Stimulated activated CD8-positive, alpha-beta memory T cell treated with anti-CD3 and anti-CD28 coated beads, Interleukin-12 subunit alpha, Interleukin-12 subunit beta, amount 100 ng/mL, for 24 hours (primary cell): ENCODE data around the gene PTBP1.

Source experiments
- DNase-seq: peaks from one replicate; pipeline ENCODE4 v3.0.0-alpha.2; 2020; ENCODE audit errors: extremely low read depth

The PTBP1 gene

DNA sequence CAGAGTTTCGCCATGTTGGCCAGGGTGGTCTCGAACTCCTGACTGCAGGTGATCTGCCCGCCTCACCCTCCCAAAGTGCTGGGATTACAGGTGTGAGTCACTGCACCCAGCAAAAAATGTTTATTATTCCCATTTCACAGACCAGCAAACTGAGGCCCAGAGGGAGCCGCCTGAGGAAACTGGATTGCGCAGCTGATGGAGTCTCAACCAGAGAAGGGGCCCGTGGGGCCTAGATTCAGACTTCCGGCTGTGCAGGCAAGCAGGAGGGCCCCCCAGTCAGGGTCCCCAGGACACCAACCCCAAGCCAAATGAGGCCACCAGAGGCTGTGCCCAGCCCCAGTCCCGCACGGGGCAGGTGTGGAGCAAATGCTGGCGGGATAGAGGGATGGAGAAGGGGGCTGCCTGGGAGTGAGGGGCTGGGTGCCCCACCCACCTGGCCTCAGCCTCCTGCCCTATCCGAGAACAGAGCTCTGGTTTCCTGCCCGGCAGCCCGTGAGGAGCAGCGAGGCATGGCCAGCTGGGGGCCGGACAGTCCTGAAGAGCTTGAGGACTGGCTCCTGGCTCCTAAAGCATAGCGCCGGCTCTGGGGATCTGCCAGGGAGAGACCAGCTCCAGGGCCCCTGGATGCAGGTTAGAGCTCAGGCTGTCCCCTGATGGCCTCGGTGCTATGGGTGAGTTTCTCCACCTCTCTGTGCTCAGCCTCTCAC lies 24.4 kb upstream of the PTBP1 start:
- DNase-seq: no peak

DNA sequence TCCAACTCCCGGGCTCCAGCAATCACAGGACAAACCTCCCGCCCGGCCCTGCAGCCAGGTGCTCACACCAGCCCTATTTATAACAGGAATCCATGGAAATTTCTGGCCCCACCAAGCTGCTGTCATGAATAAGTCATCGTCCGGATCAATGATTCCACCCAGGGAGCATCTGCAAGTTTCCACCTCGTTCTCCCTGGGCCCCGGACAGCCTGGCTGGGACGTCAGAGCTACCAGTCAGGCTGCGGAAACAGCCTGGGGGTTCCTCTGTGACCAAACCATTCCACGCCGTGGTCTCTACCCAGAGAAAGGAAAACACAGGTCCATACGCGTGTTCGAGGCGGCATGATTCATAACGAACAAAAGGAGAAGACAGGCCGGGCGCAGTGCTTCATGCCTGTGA lies 20.7 kb upstream of the PTBP1 start:
- DNase-seq: no peak

DNA sequence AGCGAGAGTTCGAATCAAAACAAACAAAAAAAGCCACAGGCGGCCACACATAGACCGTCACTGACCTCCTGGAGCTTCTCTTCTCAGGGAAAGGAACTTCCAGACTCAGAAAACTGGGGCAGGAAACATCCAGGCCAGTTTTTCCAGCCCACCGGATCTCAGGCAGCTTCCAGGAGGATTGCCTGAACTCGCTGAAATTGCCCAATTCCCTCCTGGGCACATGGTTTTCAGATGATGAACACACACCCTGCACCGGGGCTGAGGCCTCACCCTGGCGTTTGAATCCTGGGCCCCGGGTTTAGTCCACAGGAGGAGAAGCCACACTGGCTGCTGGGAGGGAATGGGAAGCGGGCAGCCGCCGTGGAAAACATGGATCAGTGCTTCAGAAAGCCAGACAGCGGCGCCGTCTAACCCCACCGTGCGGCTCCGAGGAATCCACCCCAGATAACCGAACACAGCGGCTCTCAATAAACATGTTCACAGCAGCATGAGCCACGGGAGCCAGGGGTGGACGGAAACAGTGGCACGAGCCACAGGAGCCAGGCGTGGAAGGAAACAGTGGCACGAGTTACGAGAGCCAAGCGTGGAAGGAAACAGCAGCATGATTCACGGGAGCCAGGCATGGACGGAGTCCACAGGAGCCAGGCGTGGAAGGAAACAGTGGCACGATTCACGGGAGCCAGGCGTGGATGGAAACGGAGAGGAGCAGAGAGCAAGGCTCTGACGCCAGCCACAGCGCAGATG lies 18.2 kb upstream of the PTBP1 start:
- no peak for DNase-seq

DNA sequence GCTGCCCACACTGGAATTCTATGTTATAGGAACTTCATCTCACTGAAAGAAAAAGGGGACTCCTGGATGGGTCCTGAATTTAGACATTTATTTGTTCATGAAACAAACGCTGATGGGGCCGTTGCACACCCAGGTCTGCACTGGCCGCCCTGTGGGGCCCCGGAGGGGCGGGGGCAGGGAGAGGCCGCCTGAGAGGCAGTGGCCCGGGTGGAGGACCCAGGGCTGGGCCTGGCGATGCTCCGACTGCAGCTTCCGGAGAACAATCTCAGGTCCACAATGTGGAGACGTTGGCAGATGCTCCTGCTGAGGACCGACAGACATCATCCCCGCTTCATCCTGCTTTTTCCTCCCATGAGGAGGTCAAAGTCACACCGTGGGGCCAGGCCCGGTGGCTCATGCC lies 16.3 kb upstream of the PTBP1 start:
- no peak for DNase-seq

- no peak for DNase-seq
Observed at GRCh38 chr19:781800-782184, 15.5 kb upstream of the PTBP1 start.

DNA sequence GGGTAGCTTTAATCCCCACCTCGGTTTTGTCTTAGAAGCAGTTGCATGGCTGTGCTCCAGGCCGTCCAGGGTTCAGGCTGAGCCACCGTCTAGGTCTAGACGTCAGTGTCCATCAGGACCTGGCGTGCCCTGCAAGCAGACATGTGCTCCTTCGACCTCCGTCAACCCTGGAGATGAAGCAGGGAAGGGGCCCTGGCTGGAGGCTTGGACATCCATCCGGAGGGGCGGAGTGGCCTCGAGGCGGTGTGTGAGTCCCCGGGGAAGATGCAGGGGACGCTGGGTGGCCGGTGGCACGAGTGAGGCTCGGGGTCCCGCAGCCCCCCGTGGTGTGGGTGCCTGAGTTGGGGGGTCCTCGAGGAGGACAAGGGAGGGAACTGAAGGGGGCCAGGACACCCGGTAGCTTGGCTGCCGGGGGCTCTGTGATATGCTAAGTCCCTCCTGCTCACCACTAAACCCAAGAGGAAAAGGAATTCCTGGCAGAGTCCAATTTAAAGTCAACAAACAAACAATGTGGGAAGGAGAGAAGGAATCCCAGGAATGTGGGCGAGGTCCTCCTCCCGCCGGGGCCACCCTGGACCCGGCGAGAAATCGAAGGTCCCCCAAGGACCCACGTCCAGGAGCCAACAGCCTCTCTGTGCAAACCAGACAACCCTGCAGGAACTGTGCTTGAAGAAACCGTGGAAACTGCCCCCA lies 14.9 kb upstream of the PTBP1 start:
- DNase-seq: no peak

DNA sequence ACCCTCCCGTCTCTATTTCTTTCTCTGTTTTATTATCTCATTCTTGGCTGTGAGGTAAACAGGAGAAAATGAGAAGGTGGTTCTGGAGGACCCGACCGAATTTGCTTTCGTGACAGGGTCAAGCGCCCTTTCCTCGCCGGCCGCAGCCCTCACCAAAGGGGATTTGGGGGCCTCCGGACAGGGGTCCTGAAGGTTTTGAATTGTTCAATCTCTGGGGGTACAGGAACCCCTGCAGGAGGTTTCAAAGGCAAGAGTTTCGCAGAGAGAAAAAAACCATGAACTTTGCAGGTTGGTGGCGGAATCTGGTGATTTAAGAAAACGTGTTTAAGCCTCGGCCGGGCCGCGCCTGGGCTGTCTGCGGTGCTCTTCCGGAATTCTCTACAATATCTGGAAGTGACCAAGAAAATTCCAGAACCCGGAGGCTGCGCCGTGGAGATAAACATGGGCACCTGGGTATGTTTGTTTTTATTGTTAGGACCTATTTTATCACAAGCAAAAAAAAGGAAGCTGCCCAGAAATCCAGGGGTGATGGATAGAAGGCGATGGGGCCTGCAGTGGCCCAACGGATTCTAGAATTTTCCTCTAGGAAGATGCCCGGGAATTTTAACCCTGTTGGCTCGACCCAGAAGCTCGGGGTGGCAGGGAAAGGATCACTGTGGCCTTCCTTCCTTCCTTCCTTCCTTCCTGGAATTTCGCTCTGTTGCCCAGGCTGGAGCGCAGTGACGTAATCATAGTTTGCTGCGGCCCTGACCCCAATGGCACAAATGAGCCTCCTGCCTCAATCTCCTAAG lies 14.2 kb upstream of the PTBP1 start:
- DNase-seq: no peak

- DNase-seq: no peak
Observed at GRCh38 chr19:784541-784940, 12.7 kb upstream of the PTBP1 start.

DNA sequence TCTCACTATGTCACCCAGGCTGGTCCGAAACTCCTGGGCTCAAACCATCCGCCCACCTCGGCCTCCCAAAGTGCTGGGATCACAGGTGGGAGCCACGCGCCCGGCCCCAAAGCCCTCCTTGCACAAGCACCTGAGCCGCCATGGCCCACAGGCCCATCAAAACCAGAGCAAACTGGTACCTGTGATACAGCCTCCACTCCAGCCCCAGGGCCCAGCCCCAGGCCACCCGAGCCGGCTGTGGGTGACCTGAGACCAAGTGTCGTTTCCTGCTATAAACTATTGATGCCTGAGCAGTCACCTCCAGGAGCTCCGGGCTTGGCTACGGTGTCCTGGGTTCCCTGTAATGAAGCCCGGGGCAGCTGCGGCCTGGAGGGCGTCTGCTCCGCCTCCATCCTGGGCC lies 9.7 kb upstream of the PTBP1 start:
- no peak for DNase-seq

GRCh38 chr19:788686-788982 lies 8.6 kb upstream of the PTBP1 start:
- DNase-seq: no peak

DNA sequence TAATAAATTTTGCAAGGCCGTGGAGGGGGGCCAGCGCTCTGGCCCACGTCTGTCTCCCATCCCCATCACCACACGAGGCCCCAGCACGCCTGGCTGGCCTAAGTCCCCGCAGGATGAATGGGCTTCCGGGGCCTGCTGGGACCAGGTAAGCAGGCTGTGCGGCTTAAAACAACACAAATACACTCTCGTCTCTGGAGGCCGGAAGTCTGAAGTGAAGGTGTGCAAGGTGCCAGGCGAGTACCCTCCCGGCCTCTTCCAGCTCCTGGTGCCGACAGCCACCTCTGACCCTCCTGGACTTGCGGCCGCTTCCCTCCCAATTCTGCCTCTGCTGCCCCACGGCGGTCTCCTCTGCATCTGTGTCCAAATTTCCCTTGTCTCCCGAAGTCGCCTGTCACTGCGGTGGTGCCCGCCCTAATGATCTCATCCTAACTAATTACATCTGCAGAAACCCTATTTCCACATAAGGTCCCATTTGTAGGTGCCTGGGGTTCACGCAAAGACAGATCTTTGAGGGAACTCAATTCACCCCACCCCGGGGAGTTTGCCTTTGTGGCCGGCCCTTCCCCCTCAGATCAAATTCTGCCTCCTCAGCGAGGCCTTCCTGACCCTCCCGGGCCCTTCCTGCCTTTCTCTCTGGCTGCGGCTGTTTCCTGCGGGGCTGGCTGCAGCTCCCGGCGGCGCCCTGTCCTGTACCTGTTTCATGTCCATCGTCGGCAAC lies 8.1 kb upstream of the PTBP1 start:
- DNase-seq: no peak

GRCh38 chr19:789701-790060 lies 7.6 kb upstream of the PTBP1 start:
- DNase-seq: no peak

- DNase-seq: no peak
Observed at GRCh38 chr19:791007-791566, 6.2 kb upstream of the PTBP1 start.

DNA sequence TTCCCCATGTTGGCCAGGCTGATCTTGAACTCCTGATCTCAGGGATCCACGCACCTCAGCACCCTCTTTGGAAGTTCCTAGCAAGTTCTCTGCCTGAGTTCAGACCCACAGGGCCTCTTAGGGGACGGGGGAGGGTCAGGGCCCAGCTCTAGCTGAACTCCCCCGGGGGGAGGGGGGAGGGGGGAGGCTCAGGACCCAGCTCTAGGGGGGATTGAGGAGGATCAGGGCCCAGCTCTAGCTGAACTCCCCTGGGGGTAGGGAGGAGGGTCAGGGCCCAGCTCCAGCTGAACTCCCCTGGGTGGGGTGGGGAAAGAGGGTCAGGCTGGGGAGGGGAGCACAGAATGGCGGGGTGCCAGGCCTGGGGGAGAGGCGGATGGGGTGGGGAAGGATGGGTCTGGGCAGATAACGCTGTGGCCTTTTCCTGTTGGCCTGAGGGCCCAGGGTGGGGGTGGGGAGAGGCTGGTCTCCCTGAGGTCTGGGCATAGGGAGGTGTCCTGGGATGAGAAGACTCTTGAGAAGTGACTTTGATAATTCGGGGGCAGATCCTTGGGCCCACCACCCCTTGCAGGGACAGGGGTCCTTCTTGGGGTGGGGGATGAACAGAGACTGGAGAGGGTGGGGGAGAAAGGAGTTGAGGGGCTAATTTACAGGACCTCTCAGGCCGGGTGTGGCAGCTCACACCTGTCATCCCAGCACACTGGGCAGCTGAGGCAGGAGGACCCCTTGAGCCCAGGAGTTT lies 5.5 kb upstream of the PTBP1 start:
- no peak for DNase-seq

GRCh38 chr19:792306-792885 lies 4.9 kb upstream of the PTBP1 start:
- no peak for DNase-seq

GRCh38 chr19:793806-794205 lies 3.4 kb upstream of the PTBP1 start:
- DNase-seq: no peak

GRCh38 chr19:795073-795611 lies 2.1 kb upstream of the PTBP1 start:
- no peak for DNase-seq

DNA sequence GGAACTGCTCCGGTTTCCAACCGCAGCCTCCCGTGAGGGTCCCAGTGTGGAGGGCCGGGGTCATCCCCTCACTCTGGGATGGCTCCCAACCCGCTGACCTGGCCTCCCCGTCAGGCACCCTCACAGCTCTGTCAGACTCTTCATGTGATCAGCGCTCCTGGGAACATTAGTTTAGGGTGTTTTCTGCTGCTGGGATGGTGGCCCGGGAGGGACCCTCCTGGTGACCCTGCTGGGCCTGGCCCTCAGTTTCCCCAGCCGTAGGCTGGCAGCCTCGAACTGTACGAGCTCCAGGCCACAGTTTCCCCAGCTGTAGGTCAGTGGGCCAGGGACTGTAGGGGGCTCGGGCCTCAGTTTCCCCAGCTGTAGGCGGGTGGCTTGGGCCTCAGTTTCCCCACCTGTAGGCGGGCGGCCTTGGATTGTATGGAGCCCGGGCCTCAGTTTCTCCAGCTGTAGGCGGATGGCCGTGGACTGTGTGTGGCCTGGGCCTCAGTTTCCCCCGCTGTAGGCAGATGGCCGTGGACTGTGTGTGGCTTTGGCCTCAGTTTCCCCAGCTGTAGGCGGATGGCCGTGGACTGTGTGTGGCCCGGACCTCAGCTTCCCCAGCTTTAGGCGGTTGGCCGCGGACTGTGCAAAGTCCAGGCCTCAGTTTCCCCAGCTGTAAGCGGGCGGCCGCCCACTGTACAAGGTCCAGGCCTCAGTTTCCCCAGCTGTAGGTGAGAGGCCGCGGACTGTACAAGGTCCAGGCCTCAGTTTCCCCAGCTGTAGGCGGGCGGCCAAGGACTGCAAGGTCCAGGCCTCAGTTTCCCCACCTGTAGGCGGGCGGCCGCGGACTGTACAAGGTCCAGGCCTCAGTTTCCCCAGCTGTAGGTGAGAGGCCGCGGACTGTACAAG lies 1.3 kb upstream of the PTBP1 start:
- no peak for DNase-seq
